Body of pancreas (tissue), 4 donors: ENCODE measurements around the gene NGRN.

Source experiments
- POLR2A ChIP-seq, 3 donors: fragments of 450-650 bp; IDR thresholded peaks; one replicate each; pipeline ENCODE4 v1.6.1; 2016; ENCODE audit warnings: antibody characterized with exemption in 3 of 3, mild to moderate bottlenecking in 2 of 3
- TF ChIP-seq, protein P1 (sequence below), 7 experiments: fragments of 450-650 bp in 4 of 7; fragments of 200-600 bp in 3 of 7; sonication (generic) in 3 of 7; IDR thresholded peaks; one replicate each; pipeline ENCODE4 v1.5.1; 2016 to 2019; ENCODE audit warnings: antibody characterized with exemption in 7 of 7

DNA sequence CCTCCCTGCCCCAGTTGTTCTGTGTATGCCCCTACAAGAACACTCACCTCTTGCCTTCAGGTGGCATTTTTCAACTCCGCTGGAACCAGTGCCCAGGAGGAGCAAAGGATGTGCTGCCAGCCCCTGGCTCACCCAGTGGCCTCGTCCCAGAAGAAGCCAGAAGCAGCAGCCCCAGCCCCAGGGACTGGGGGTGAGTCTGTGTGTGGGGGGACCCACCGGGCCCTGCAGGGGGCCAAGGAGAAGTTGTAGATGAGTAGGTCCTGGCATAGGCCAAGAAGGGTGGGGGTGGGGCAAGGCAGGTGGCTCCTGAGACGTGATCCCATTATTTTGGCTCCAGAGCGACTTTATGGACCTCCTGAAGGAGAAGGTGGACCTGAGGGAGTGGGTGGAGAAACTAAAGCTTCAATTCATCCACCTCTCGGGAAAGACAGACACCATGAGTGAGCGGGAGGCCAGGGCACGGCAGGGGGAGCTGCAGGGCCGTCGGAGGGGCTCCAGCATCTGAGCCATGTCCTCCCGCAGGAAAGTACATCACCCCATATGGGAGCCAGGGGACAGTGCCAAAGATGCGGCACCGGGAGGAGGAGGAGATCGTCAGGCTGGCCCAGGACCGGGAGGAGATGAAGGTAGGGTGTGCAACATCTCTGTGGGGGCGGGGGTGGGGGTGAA is 29.3 kb downstream of the NGRN start:
- TF ChIP-seq, protein P1, sequence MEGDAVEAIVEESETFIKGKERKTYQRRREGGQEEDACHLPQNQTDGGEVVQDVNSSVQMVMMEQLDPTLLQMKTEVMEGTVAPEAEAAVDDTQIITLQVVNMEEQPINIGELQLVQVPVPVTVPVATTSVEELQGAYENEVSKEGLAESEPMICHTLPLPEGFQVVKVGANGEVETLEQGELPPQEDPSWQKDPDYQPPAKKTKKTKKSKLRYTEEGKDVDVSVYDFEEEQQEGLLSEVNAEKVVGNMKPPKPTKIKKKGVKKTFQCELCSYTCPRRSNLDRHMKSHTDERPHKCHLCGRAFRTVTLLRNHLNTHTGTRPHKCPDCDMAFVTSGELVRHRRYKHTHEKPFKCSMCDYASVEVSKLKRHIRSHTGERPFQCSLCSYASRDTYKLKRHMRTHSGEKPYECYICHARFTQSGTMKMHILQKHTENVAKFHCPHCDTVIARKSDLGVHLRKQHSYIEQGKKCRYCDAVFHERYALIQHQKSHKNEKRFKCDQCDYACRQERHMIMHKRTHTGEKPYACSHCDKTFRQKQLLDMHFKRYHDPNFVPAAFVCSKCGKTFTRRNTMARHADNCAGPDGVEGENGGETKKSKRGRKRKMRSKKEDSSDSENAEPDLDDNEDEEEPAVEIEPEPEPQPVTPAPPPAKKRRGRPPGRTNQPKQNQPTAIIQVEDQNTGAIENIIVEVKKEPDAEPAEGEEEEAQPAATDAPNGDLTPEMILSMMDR (IDR thresholded peaks at IDR 0.05), result peak in 3 of 7 experiments; percentile 28 to 46 (median 31)
- TF ChIP-seq POLR2A (IDR thresholded peaks at IDR 0.05), result peak in 1 of 3 donors; percentile 1
